Measurements from ENCODE around the gene CSNK1G1. TPM values are rescaled to one million over a fixed set of nuclear protein-coding genes. Genes with fewer than 3 reads are reported as not detected.

The CSNK1G1 gene
- total and polyA plus RNA-seq, 2 of the 4 experiments (the other 2 are of a cell fraction), result 7.4 to 29.4 TPM

DNA sequence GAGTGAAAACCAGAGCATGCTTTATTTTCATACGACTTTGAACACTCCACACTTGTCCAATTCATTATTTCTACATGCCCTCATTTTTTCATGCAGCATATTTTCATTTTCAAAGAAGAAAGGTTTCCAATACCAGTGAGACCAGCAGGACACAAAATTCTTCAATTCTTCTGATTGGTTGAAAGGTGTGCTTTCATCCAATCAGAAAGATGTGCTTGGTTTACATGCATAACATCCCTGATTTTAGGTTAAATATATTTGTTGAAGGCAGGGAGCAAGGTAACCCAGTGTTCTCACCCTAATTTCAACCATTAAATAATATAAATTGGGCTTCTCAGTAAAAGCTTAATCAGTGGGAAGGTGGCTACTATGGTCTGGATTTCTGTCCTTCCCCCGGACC, 145.6 kb downstream of the CSNK1G1 start:
- TF ChIP-seq RFX5 (IDR thresholded peaks at IDR 0.05; ENCODE audit: low read depth, low read length), result no peak
- no peak for TF ChIP-seq CHD1 (IDR thresholded peaks at IDR 0.05; ENCODE audit: low read depth, low read length)
- TF ChIP-seq MAZ (IDR thresholded peaks at IDR 0.05; ENCODE audit: borderline replicate concordance, low read depth, low read length), result no peak
- no peak for TF ChIP-seq NFE2L2 (IDR thresholded peaks at IDR 0.05; ENCODE audit: low read depth, low read length)
- TF ChIP-seq, protein P1, sequence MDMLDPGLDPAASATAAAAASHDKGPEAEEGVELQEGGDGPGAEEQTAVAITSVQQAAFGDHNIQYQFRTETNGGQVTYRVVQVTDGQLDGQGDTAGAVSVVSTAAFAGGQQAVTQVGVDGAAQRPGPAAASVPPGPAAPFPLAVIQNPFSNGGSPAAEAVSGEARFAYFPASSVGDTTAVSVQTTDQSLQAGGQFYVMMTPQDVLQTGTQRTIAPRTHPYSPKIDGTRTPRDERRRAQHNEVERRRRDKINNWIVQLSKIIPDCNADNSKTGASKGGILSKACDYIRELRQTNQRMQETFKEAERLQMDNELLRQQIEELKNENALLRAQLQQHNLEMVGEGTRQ (IDR thresholded peaks at IDR 0.05; ENCODE audit: low read depth, low read length), result no peak
- no peak for TF ChIP-seq RAD21 (IDR thresholded peaks at IDR 0.05; ENCODE audit: low read length)
- no peak for TF ChIP-seq MXI1 (IDR thresholded peaks at IDR 0.05; ENCODE audit: borderline replicate concordance, low read depth, low read length)
- TF ChIP-seq RCOR1 (IDR thresholded peaks at IDR 0.05; ENCODE audit: insufficient replicate concordance, low read length), result no peak
- WGBS, 2 experiments (ENCODE audit: extremely low coverage in 2 of 2, insufficient read length in 1 of 2), result no CpG with 5 or more reads among the region's 2 CpGs
- CTCF ChIA-PET, result interaction anchor here (0.6 to 0.7 kb wide), 2 partner anchors 10 to 181 kb away, joined by 3 to 6 read pairs; no protein-coding TSS in a partner anchor
- no peak overlapping the region for H4K8ac ChIP-seq (ENCODE audit: low read depth in 2 of 2, low read length in 2 of 2)
- no peaks in the 10 kb centered on the region for H3K27me3 ChIP-seq (ENCODE audit: control insufficient read depth, insufficient read depth, low read length)
- H3K23ac ChIP-seq (ENCODE audit: low read depth, low read length), result no peak overlapping the region
- H2BK20ac ChIP-seq (ENCODE audit: low read depth, low read length), result no peak overlapping the region
- peaks cover 2% of the 10 kb centered on the region; the same call in 1 of the 2 replicates for H3K4me1 ChIP-seq (ENCODE audit: control insufficient read depth, insufficient read depth, low read length)
- POLR2A ChIA-PET (ENCODE audit: unreplicated experiment), result no interaction called here
- no peak overlapping the region for H2AFZ ChIP-seq (replicated peaks; ENCODE audit: low read length, poor library complexity)
- H3K18ac ChIP-seq (ENCODE audit: low read depth, low read length), result no peak overlapping the region
- dilution Hi-C loops (cut with HindIII; ENCODE audit: low sequenced_read_pairs, unreplicated experiment), result no loop called here
- H2AK5ac ChIP-seq (ENCODE audit: low read depth, low read length), result no peak overlapping the region
- H3K27ac ChIP-seq (ENCODE audit: insufficient read depth, low read length), result no peak overlapping the region
- H4K5ac ChIP-seq (ENCODE audit: low read depth, low read length), result no peak overlapping the region
- ATAC-seq (ENCODE audit: low read depth) (no peak), DNase-seq (no peak)
- peaks cover 12 to 18% of the 10 kb centered on the region in 2 experiments for H3K79me1 ChIP-seq (ENCODE audit: low read depth in 1 of 2, low read length in 2 of 2)
- H3K9me3 ChIP-seq (ENCODE audit: control insufficient read depth, insufficient read depth, low read length), result no peaks in the 10 kb centered on the region
- H3K9me1 ChIP-seq (ENCODE audit: insufficient read depth, low read length), result no peaks in the 10 kb centered on the region
- H2BK15ac ChIP-seq (ENCODE audit: low read depth, low read length), result no peak overlapping the region
- intact Hi-C loops (cut with micrococcal nuclease), result no loop called here
- H2BK5ac ChIP-seq (ENCODE audit: low read depth, low read length, poor library complexity, severe bottlenecking), result no peak overlapping the region
- H3K4me3 ChIP-seq (ENCODE audit: insufficient read depth, low read depth, low read length), result no peak overlapping the region
- no peak overlapping the region for H3K9ac ChIP-seq (ENCODE audit: low read depth, low read length)
- H4K20me1 ChIP-seq (ENCODE audit: insufficient read depth, low read length), result no peaks in the 10 kb centered on the region
- H2AK9ac ChIP-seq (replicated peaks; ENCODE audit: low read depth, low read length, poor library complexity), result no peak overlapping the region
- H3K4ac ChIP-seq (ENCODE audit: low read depth, low read length), result no peak overlapping the region
- no peak overlapping the region for H3K4me2 ChIP-seq (ENCODE audit: low read depth, low read length)
- in situ Hi-C loops (cut with MboI; ENCODE audit: low sequenced_read_pairs), result no loop called here
- no peak overlapping the region for H4K91ac ChIP-seq (ENCODE audit: insufficient read depth, low read depth, low read length)
- H3K36me3 ChIP-seq (ENCODE audit: control insufficient read depth, insufficient read depth, low read length), result peaks cover 4% of the 10 kb centered on the region
- H2BK120ac ChIP-seq (ENCODE audit: low read depth, low read length), result no peak overlapping the region
- no TSS peak for BruUV-seq (replicated peaks)
- H3K56ac ChIP-seq (ENCODE audit: extremely low read depth, insufficient read depth, low read length), result no peak overlapping the region
- H3K14ac ChIP-seq (replicated peaks; ENCODE audit: low read depth, low read length), result no peak overlapping the region
